PC-3 (cell line): ENCODE measurements around the gene ERP27. TPM values are rescaled to one million over a fixed set of nuclear protein-coding genes. Genes with fewer than 3 reads are reported as not detected.

Experiments
- ATAC-seq: fragments of 200-7000 bp; cut with Tn5 transposase; 2 replicates; pipeline ENCODE4 v1.9.1; 2020; ENCODE audit warnings: mild to moderate bottlenecking, moderate library complexity
- BruUV-seq: library from RNA; stranded (reverse); fragments of 400-500 nt; replicated peaks from 2 replicates; lab custom pipeline; 2021; lab: Mats Ljungman, UMichigan
- CTCF ChIA-PET: fragments of 300-600 bp; sonication (Branson Sonifier 250); formaldehyde crosslinking; loops from one replicate; lab custom pipeline; 2022; ENCODE audit warnings: antibody characterized with exemption; lab: Charles Lee
- POLR2A ChIA-PET: fragments of 300-600 bp; sonication (Branson Sonifier 250); formaldehyde crosslinking; loops from one replicate; lab custom pipeline; 2022; ENCODE audit warnings: antibody characterized with exemption; ENCODE audit not compliant: unreplicated experiment; lab: Charles Lee
- DNase-seq: peaks from one replicate; pipeline ENCODE4 v3.0.0-alpha.2; 2015
- H2AFZ ChIP-seq: fragments of 300-600 bp; sonication (generic); 2 replicates; pipeline ENCODE4 v1.6.0; 2016; ENCODE audit warnings: antibody characterized with exemption, low read length
- H3F3A ChIP-seq: fragments of 300-600 bp; sonication (generic); one replicate; pipeline ENCODE4 v1.6.0; 2017; ENCODE audit warnings: antibody characterized with exemption, low read length, control low read depth, mild to moderate bottlenecking; ENCODE audit not compliant: unreplicated experiment
- H3K27ac ChIP-seq: fragments of 300-600 bp; sonication (generic); 2 replicates; pipeline ENCODE4 v1.5.1; 2016; ENCODE audit warnings: mild to moderate bottlenecking, low read length
- H3K27me3 ChIP-seq: fragments of 300-600 bp; sonication (generic); 2 replicates; pipeline ENCODE4 v1.6.1; 2016; ENCODE audit warnings: low read length, mixed read lengths
- H3K36me3 ChIP-seq: fragments of 300-600 bp; sonication (generic); 2 replicates; pipeline ENCODE4 v1.6.1; 2016; ENCODE audit warnings: low read depth, mixed run types, low read length, mixed read lengths
- H3K4me1 ChIP-seq: fragments of 300-600 bp; sonication (generic); 2 replicates; pipeline ENCODE4 v1.5.1; 2016; ENCODE audit warnings: low read length; ENCODE audit not compliant: insufficient read depth
- H3K4me2 ChIP-seq: fragments of 300-600 bp; sonication (generic); 2 replicates; pipeline ENCODE4 v1.6.0; 2016; ENCODE audit warnings: low read length
- H3K4me3 ChIP-seq: fragments of 300-600 bp; sonication (generic); 2 replicates; pipeline ENCODE4 v1.5.1; 2016; ENCODE audit warnings: mild to moderate bottlenecking, low read length, mixed read lengths
- H3K79me2 ChIP-seq: fragments of 300-600 bp; sonication (generic); 2 replicates; pipeline ENCODE4 v1.6.1; 2017; ENCODE audit warnings: low read length, mixed read lengths
- H3K9ac ChIP-seq: fragments of 300-600 bp; sonication (generic); 2 replicates; pipeline ENCODE4 v1.6.0; 2016; ENCODE audit warnings: mild to moderate bottlenecking, low read length
- H3K9me2 ChIP-seq: fragments of 300-600 bp; sonication (generic); replicated peaks from 2 replicates; pipeline ENCODE4 v1.6.1; 2016; ENCODE audit warnings: mixed run types, low read length, mixed read lengths
- H3K9me3 ChIP-seq: fragments of 300-600 bp; sonication (generic); 2 replicates; pipeline ENCODE4 v1.6.1; 2016; ENCODE audit warnings: low read length, mixed read lengths
- H4K20me1 ChIP-seq: fragments of 300-600 bp; sonication (generic); 2 replicates; pipeline ENCODE4 v1.6.1; 2016; ENCODE audit warnings: low read length, mixed read lengths
- EZH2 ChIP-seq: fragments of 300-600 bp; sonication (generic); IDR thresholded peaks from one replicate; pipeline ENCODE4 v1.6.1; 2017; ENCODE audit warnings: antibody characterized with exemption, mild to moderate bottlenecking, low read length; ENCODE audit not compliant: unreplicated experiment
- EZH2phosphoT487 ChIP-seq: fragments of 300-600 bp; sonication (generic); IDR thresholded peaks from 2 replicates; pipeline ENCODE4 v1.6.1; 2018; ENCODE audit warnings: mild to moderate bottlenecking, antibody characterized with exemption, low read length, borderline replicate concordance
- intact Hi-C: fragments of 100-400 bp; cut with micrococcal nuclease; formaldehyde crosslinking; loops from 2 replicates; pipeline ENCODE4 v1.9.0; 2023
- total RNA-seq: library from RNA; depleted of rRNA; stranded (reverse); fragments of >200 nt; gene quantifications from 2 replicates; pipeline ENCODE4 v1.2.3, GENCODE V29; 2014
- TF ChIP-seq, protein P1 (sequence below): fragments of 300-600 bp; sonication (generic); conservative IDR thresholded peaks from 2 replicates; pipeline ENCODE4 v1.5.1; 2017; ENCODE audit warnings: antibody characterized with exemption, low read depth, mild to moderate bottlenecking, low read length

ERP27 gene
- total RNA-seq, 1 experiment from 2014 or later = not detected

DNA sequence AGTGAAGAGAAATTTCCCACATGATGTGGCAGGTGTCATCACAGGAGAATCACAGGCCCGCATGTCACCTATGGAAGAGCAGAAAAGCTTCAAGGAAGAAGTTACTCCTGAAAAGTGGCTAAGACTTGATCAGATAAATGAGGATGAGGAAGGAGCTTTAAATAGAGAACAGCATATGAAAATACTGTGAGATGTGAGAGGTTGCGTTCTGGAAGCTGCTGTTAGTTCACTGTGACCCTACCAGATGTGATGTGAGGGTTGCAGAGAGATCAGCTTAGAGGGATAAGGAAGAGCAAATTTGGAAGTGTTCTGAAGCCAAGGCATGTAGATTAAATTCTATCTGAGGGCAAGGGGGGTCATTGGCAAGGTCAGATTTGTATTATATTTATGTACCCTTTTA lies 17.1 kb downstream of the ERP27 start:
- H3K79me2 ChIP-seq = no peaks in the 10 kb centered on the region
- no peaks in the 10 kb centered on the region for H3K9me3 ChIP-seq
- no peak overlapping the region for H3K9ac ChIP-seq
- H3K9me2 ChIP-seq = no peaks in the 10 kb centered on the region
- no peak overlapping the region for H3K4me3 ChIP-seq
- ATAC-seq (no peak), DNase-seq (no peak)
- H3F3A ChIP-seq = no peaks in the 10 kb centered on the region
- no peaks in the 10 kb centered on the region for H3K4me1 ChIP-seq
- ChIA-PET CTCF (no interaction called here), POLR2A (no interaction called here)
- H3K36me3 ChIP-seq = no peaks in the 10 kb centered on the region
- no peak overlapping the region for H3K4me2 ChIP-seq
- BruUV-seq = no TSS peak
- no peak overlapping the region for H2AFZ ChIP-seq
- no peak for TF ChIP-seq EZH2
- no peak for TF ChIP-seq EZH2phosphoT487
- H3K27ac ChIP-seq = no peak overlapping the region
- H4K20me1 ChIP-seq = no peaks in the 10 kb centered on the region
- H3K27me3 ChIP-seq = no peaks in the 10 kb centered on the region
- intact Hi-C loops = no loop called here

DNA sequence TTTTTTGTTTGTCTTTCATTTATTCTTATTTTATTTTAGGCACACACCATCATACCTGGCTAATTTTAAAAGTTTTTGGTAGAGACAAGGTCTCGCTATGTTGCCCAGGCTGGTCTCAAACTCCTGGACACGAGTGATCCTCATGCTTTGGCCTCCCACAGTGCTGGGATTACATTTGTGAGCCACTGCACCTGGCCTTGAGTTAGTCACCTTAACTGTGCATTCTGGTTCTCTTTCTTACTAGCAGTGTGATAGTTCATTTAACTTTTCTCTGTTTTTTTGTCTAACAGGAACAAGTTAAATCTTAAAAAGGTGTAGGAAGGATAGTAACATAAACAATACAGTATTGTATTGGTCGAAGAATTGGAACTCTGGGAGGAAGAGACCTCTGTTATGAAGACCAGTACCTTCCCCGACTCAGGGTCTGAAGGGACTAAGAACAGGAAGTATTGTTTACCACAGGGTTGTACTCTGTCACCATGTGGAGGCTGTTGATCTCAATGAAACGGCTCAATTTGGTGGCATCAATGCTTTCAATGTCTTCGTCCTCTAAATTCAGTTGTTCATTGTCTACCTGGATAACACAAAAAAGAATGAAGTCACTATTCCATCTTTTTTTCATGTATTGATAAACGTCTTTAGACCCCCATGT lies 17.7 kb downstream of the ERP27 start:
- Histone ChIP-seq H3K9me2 (no peaks in the 10 kb centered on the region), H4K20me1 (no peaks in the 10 kb centered on the region), H3F3A (no peaks in the 10 kb centered on the region), H3K27me3 (no peaks in the 10 kb centered on the region), H3K4me3 (no peak overlapping the region), H3K4me2 (no peak overlapping the region), H3K27ac (no peak overlapping the region), H3K79me2 (no peaks in the 10 kb centered on the region), H3K4me1 (no peaks in the 10 kb centered on the region), H3K36me3 (no peaks in the 10 kb centered on the region), H2AFZ (no peak overlapping the region), H3K9ac (no peak overlapping the region), H3K9me3 (no peaks in the 10 kb centered on the region)
- ChIA-PET CTCF (no interaction called here), POLR2A (no interaction called here)
- DNase-seq (no peak), ATAC-seq (no peak)
- BruUV-seq = no TSS peak
- intact Hi-C loops = no loop called here
- TF ChIP-seq, protein P1, sequence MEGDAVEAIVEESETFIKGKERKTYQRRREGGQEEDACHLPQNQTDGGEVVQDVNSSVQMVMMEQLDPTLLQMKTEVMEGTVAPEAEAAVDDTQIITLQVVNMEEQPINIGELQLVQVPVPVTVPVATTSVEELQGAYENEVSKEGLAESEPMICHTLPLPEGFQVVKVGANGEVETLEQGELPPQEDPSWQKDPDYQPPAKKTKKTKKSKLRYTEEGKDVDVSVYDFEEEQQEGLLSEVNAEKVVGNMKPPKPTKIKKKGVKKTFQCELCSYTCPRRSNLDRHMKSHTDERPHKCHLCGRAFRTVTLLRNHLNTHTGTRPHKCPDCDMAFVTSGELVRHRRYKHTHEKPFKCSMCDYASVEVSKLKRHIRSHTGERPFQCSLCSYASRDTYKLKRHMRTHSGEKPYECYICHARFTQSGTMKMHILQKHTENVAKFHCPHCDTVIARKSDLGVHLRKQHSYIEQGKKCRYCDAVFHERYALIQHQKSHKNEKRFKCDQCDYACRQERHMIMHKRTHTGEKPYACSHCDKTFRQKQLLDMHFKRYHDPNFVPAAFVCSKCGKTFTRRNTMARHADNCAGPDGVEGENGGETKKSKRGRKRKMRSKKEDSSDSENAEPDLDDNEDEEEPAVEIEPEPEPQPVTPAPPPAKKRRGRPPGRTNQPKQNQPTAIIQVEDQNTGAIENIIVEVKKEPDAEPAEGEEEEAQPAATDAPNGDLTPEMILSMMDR = no peak
- TF ChIP-seq EZH2phosphoT487 (no peak), EZH2 (no peak)

DNA sequence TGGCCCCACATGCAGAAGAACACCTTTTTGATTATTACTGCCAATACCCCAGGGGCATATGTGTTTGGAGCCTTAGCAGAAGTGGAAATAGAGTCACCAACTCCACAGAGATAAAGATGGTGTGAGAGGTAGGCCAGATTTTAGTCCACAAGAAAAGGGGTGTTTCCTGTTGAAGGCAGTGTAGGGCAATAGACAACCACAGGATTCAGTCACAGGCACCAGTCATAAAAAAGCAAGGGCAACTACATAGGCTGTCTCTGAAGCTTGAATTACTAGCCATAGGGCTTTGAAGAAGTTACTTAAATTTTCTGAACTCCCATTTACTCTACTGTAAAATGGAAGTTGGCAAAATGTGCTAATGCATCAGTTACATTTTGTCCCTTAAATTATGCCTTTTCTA lies 18.9 kb downstream of the ERP27 start:
- Histone ChIP-seq H3K27me3 (no peaks in the 10 kb centered on the region), H3K36me3 (no peaks in the 10 kb centered on the region), H2AFZ (no peak overlapping the region), H3K79me2 (no peaks in the 10 kb centered on the region), H3K27ac (no peak overlapping the region), H3K4me1 (no peaks in the 10 kb centered on the region), H3F3A (no peaks in the 10 kb centered on the region), H3K9me2 (no peaks in the 10 kb centered on the region), H4K20me1 (no peaks in the 10 kb centered on the region), H3K9me3 (no peaks in the 10 kb centered on the region), H3K4me3 (no peak overlapping the region), H3K9ac (no peak overlapping the region), H3K4me2 (no peak overlapping the region)
- BruUV-seq = no TSS peak
- TF ChIP-seq EZH2phosphoT487 (no peak), EZH2 (no peak)
- TF ChIP-seq, protein P1 = no peak
- ChIA-PET POLR2A (no interaction called here), CTCF (no interaction called here)
- intact Hi-C loops = no loop called here
- DNase-seq (no peak), ATAC-seq (no peak)
